Stimulated activated memory B cell treated with anti-CD40 and anti-IgM and Interleukin-4, amounts not matched to agents 10 μg/mL and 1 μg/mL and 100 μg/mL, for 72 hours (primary cell): ENCODE results near the gene PEMT.
A peak's percentile ranks its signal among the peaks of the same experiment; 100 is the strongest.
"Not testable (repeated sequence)": the region's sequence is repeated elsewhere in the genome, so short reads cannot be mapped to it uniquely, and the experiment has no call there.

ENCODE experiments used
- ATAC-seq: fragments of 150-1000 bp; cut with Tn5 transposase; 2 replicates; pipeline ENCODE4 v1.10.0; 2021
- H3K27ac Mint-ChIP-seq: one replicate; pipeline ENCODE4 v1.8.0; 2022; ENCODE audit warnings: mild to moderate bottlenecking, mixed read lengths
- H3K27me3 Mint-ChIP-seq: one replicate; pipeline ENCODE4 v1.8.0; 2022; ENCODE audit warnings: mixed read lengths
- H3K36me3 Mint-ChIP-seq: one replicate; pipeline ENCODE4 v1.8.0; 2022; ENCODE audit warnings: mixed read lengths
- H3K4me1 Mint-ChIP-seq: one replicate; pipeline ENCODE4 v1.8.0; 2022; ENCODE audit warnings: mixed read lengths
- H3K4me3 Mint-ChIP-seq: one replicate; pipeline ENCODE4 v1.8.0; 2022; ENCODE audit warnings: mild to moderate bottlenecking, moderate library complexity, mixed read lengths
- H3K9me3 Mint-ChIP-seq: one replicate; pipeline ENCODE4 v1.8.0; 2022; ENCODE audit warnings: mixed read lengths

PEMT gene, protein sequence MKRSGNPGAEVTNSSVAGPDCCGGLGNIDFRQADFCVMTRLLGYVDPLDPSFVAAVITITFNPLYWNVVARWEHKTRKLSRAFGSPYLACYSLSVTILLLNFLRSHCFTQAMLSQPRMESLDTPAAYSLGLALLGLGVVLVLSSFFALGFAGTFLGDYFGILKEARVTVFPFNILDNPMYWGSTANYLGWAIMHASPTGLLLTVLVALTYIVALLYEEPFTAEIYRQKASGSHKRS

DNA sequence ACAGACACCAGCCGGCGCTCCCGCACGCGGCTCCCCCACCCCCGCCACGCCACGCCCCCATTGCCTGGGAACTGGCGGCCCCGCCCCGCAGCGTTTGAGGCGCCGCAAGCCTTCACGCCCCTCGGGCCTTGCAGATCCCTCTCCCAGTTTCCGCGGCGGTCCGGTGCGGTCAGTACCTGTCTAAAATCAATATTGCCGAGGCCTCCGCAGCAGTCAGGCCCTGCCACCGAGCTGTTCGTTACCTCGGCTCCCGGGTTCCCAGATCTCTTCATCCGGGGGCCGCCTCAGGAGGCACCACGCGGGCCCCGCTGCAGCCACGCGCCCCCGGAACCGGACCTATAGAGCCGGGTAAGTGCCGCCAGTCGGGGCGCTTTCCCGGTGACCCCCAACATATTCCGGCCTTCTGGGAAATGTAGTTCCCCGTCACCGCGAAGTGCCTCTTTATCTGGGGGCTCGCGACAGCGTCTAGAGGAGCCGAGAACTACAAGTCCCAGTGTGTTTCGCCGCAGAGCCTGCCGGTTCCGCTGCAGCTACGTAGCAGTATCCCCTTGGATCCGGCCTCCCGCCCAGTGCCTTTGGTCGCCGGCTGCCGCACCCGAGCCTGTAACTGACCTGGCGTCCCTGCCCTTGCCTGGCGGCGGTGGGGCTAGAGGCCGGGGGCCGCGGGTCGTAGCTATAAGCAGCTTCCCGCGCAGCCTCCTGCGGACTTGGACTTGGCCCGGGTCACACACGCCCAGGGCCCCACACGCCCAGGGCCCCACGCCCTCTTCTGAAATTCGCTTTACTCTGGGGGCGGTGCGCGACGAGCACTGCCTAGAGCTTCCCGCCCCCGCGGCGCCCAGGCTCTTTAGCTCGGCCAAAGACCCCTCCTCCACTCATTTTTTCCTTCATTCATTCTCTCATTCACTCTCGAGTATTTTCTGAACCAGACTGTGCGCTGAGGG lies at the start of gene PEMT:
Gene PEMT, minus strand, starts transcription at position 354 of the 944 bp plus-strand sequence. Its CDS starts 82 bp downstream, at position 272.
- H3K4me3 Mint-ChIP-seq, result peak within 1 kb of the TSS; percentile 89
- H3K4me1 Mint-ChIP-seq, result peaks cover 31% of the 10 kb centered on the region
- no peaks in the 10 kb centered on the region for H3K27me3 Mint-ChIP-seq
- H3K36me3 Mint-ChIP-seq, result no peaks in the 10 kb centered on the region
- no peaks in the 10 kb centered on the region for H3K9me3 Mint-ChIP-seq
- H3K27ac Mint-ChIP-seq, result peak within 1 kb of the TSS; percentile 84
- ATAC-seq, result peak; percentile 97

DNA sequence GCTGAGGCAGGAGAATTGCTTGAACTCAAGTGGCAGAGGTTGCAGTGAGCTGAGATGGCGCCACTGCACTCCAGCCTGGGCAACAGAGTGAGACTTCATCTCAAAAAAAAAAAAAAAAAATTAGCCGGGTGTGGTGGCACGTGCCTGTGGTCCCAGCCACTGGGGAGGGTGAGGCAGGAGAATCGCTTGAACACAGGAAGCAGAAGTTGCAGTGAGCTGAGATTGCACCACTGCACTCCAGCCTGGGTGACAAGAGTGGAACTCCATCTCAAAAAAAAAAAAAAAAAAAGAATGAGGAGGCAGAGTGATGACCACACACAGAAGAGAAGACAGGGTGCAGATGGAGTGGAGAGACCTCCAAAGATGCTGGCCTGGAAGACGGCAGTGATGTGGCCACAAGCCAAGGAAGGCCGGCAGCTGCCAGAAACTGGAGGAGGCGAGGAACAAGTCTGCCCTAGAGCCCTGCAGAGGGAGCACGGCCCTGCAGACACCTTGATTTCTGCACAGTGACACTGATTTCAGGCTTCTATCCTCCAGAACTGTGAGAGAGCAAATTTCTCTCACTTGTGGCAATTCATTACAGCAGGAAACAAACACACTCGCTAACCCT lies 48.3 kb upstream of the PEMT start:
- not testable (repeated sequence) for ATAC-seq, H3K4me3 Mint-ChIP-seq, H3K36me3 Mint-ChIP-seq, H3K4me1 Mint-ChIP-seq, H3K27ac Mint-ChIP-seq
- Mint-ChIP-seq H3K9me3 (peaks cover 11% of the 10 kb centered on the region), H3K27me3 (peaks cover 21% of the 10 kb centered on the region)

DNA sequence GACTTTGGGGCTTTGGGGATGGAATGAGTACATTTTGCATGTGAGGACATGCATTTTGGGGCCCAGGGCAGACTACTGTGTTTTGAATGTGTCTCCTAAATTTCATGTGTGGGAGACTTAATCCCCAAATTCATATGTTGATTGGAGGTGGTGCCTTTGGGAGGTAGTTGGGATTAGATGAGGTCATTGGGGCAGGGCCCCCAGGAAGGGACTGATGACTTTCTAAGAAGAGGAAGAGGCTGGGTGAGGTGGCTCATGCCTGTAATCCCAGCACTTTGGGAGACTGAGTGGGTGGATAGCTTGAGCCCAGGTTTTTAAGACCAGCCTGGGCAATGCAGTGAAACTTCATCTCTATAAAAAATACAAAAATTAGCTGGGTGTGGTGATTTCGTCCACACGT lies 47.0 kb upstream of the PEMT start:
- H3K4me3 Mint-ChIP-seq, result no peak overlapping the region
- H3K9me3 Mint-ChIP-seq, result peaks cover 11% of the 10 kb centered on the region
- no peak for ATAC-seq
- no peaks in the 10 kb centered on the region for H3K4me1 Mint-ChIP-seq
- peaks cover 6% of the 10 kb centered on the region for H3K36me3 Mint-ChIP-seq
- H3K27me3 Mint-ChIP-seq, result peaks cover 20% of the 10 kb centered on the region
- no peak overlapping the region for H3K27ac Mint-ChIP-seq

DNA sequence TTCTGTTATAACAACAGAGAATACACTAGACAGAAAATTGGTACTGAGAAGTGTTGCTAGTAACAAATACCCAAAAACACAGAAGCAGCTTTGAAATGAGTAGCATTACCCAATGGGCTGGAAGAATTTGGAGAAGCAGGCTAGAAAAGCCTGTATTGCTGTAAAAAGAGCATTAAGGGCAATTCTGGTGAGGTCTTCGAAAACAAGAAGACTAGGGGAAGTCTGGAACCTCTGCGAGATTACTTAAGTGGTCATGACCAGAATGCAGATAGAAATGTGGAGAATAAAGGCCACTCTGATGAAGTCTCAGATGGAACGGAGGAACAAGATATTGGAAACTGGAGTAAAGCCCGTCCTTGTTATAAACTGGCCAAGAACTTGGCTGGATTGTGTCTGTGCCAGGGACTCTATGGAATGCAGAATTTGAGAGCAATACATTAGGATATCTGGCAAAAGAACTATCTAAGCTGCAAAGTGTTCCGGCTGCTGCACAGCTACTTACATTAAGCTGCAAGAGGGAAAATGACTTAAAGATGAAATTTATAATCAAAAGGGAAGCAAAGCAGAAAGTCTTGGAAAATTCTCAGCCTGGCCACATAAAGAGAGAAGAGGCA lies 44.9 kb upstream of the PEMT start:
- no peak for ATAC-seq
- Mint-ChIP-seq H3K27me3 (peaks cover 21% of the 10 kb centered on the region), H3K36me3 (peaks cover 6% of the 10 kb centered on the region), H3K27ac (no peak overlapping the region), H3K9me3 (peaks cover 11% of the 10 kb centered on the region), H3K4me3 (no peak overlapping the region), H3K4me1 (no peaks in the 10 kb centered on the region)

DNA sequence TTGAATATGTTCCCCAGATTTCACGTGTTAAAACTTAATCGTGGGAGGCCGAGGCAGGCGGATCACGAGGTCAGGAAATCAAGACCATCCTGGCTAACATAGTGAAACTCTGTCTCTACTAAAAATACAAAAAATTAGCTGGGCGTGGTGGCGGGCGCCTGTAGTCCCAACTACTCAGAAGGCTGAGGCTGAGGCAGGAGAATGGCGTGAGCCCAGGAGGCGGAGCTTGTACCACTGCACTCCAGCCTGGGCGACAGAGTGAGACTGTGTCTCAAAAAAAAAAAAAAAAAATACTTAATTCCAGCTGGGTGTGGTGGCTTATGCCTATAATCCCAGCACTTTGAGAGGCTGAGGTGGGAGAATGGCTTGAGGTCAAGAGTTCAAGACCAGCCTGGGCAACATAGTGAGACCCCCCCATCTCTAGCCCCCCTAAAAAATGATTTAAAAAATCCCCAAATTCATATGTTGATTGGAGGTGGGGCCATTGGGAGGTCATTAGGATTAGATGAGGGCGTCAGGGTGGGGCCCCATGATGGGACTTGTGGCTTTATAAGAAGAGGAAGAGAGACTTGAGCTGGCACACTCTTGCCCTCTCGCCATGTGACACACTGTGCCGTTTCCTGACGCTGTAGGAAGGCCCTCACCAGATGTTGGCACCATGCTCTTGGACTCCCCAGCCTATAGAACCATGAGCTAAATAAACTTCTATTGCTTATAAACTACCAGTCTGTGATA lies 44.2 kb upstream of the PEMT start:
- peaks cover 11% of the 10 kb centered on the region for H3K9me3 Mint-ChIP-seq
- H3K27me3 Mint-ChIP-seq, result peaks cover 21% of the 10 kb centered on the region
- H3K27ac Mint-ChIP-seq, H3K4me1 Mint-ChIP-seq, H3K4me3 Mint-ChIP-seq, H3K36me3 Mint-ChIP-seq, ATAC-seq: not testable (repeated sequence)

DNA sequence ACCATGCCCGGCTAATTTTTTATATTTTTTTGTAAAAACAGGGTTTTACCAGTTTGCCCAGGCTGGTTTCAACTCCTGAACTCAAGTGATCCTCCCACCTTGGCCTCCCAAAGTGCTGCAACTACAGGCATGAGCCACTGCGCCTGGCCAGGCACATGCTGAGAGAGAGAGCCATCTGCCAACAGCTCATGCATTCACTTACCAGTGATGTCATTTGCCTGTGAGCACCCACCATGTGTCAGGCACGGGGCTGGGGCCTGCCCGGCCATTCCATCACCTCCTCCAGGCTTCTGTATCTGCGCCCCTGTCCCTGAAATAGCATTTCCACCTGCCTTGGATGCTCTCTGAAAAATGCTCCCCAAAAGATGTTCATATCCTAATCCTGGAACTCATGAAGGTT lies 43.6 kb upstream of the PEMT start:
- no peak for ATAC-seq
- no peak overlapping the region for H3K27ac Mint-ChIP-seq
- H3K9me3 Mint-ChIP-seq, result peaks cover 11% of the 10 kb centered on the region
- no peaks in the 10 kb centered on the region for H3K4me1 Mint-ChIP-seq
- peaks cover 21% of the 10 kb centered on the region for H3K27me3 Mint-ChIP-seq
- peaks cover 6% of the 10 kb centered on the region for H3K36me3 Mint-ChIP-seq
- H3K4me3 Mint-ChIP-seq, result no peak overlapping the region

DNA sequence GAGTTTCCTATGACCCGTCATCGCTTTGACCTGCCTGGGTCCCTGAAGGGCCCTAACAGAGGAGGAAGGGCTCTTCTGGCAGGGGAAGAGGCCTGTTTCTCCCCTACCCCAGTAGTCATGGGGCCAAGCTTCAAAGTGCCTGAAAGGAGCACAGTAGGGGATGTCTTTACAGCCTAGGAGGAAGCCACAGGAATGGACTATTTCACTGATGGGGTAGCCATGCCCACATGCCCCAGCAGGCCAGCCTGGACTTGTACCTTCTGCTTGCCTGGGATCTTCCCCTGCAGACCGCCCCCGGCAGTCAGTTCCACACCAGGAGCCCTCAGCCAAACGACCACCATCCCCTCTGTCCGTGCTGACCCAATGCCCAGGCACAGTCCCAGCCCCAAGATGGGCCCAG lies 41.8 kb upstream of the PEMT start:
- H3K36me3 Mint-ChIP-seq, result peaks cover 6% of the 10 kb centered on the region
- ATAC-seq, result no peak
- no peak overlapping the region for H3K27ac Mint-ChIP-seq
- H3K4me1 Mint-ChIP-seq, result peaks cover 13% of the 10 kb centered on the region
- peaks cover 13% of the 10 kb centered on the region for H3K27me3 Mint-ChIP-seq
- H3K9me3 Mint-ChIP-seq, result peaks cover 11% of the 10 kb centered on the region
- no peak overlapping the region for H3K4me3 Mint-ChIP-seq

DNA sequence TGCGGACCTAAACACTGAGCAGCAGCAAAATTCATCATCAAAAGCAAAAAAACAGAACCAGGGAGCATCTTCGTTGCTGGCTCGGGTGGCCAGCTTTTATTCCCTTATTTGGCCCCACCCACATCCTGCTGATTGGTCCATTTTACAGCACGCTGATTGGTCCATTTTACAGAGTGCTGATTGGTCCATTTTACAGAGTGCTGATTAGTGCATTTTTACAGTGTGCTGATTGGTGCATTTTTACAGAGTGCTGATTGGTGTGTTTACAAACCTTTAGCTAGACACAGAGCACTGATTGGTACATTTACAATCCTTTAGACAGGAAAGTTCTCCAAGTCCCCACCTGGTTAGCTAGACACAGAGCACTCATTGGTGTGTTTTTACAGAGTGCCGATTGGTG lies 41.2 kb upstream of the PEMT start:
- H3K27ac Mint-ChIP-seq, H3K4me3 Mint-ChIP-seq, H3K27me3 Mint-ChIP-seq, ATAC-seq, H3K36me3 Mint-ChIP-seq: not testable (repeated sequence)
- Mint-ChIP-seq H3K4me1 (peaks cover 14% of the 10 kb centered on the region), H3K9me3 (peaks cover 11% of the 10 kb centered on the region)

DNA sequence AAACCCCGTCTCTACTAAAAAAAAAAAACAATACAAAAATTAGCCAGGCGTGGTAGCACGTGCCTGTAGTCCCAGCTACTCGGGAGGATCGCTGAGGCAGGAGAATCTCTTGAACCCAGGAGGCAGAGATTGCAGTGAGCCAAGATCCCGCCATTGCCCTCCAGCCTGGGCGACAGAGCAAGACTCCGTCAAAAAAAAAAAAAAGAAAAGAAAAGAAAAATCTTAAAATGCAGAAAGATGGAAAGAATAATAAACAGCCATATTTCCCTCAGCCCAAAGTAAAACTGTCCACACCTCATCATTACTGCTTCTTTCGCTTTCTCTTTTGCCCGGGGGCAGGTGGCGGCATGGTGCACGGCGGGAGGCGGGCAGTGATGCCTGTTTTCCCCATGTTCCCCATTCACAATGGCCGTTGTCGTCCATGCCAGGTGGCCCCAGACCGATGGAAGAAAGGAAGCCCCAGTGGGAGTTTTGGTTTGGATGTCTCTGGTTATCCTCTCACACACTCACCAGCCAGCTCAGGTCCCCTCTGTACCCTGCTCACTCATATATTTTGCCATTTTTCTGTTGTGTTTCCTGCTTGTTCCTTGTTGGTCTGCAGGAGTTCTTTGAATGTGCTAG lies 37.0 kb upstream of the PEMT start:
- Mint-ChIP-seq H3K27ac (peak overlapping the region; percentile 87), H3K27me3 (peaks cover 1% of the 10 kb centered on the region), H3K4me1 (peaks cover 14% of the 10 kb centered on the region), H3K9me3 (no peaks in the 10 kb centered on the region), H3K4me3 (peak overlapping the region; percentile 80), H3K36me3 (no peaks in the 10 kb centered on the region)
- peak; percentile 77 for ATAC-seq

DNA sequence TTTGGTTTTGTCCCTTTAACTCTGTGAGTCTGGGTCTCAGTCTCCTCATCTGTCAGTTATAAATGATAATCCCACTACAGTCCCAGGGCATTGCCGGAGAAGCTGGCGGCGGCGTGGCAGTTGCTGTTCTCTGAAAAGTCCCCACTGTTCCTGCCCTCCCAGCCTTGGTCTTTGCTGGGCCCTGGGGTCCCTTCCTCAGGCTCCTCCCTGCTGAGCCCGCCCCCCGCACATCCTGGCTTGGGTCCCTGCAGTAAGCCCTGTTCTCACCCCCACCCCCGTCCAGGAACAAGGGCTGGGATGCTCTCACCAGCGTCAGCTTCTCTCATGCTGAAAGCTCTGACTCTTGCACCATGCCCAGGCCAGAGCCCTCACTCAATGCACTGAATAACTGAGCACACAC lies 35.3 kb upstream of the PEMT start:
- Mint-ChIP-seq H3K27me3 (no peaks in the 10 kb centered on the region), H3K36me3 (no peaks in the 10 kb centered on the region), H3K27ac (no peak overlapping the region), H3K4me1 (peaks cover 17% of the 10 kb centered on the region), H3K9me3 (no peaks in the 10 kb centered on the region), H3K4me3 (no peak overlapping the region)
- no peak for ATAC-seq

DNA sequence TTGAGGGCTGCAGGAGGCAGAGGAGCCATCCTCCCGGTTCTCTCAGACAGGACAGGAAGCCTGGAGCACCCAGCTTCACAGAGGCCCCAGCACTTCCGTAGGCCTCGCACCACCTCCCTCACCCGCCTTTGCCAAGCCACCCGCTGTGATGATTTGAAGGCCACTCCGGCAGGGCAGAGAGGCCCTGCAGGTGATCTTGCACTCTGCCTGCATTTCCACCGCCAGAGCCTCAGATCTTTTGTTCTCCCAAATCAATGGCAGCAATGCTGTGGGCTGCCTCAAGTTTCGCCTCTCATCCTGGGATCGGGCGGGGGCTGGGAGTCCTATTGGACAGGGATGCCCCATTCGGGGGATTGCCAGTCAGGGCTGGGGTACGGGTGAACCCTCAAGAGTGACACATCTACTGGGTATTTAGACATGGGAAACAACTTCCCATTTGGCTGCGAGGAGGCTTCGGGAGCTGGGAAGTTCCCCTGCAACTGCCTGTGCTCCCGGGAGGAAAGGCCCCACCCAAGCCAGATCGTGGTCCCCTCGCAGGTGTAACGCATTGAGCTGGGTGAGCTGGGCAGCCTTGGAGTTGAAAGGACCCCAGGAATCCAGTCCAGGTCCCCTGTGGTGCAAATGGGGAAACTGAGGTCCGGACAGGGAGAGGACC lies 34.8 kb upstream of the PEMT start:
- Mint-ChIP-seq H3K36me3 (no peaks in the 10 kb centered on the region), H3K9me3 (no peaks in the 10 kb centered on the region), H3K27ac (no peak overlapping the region), H3K4me1 (peaks cover 22% of the 10 kb centered on the region), H3K4me3 (no peak overlapping the region), H3K27me3 (no peaks in the 10 kb centered on the region)
- ATAC-seq, result peak; percentile 31

DNA sequence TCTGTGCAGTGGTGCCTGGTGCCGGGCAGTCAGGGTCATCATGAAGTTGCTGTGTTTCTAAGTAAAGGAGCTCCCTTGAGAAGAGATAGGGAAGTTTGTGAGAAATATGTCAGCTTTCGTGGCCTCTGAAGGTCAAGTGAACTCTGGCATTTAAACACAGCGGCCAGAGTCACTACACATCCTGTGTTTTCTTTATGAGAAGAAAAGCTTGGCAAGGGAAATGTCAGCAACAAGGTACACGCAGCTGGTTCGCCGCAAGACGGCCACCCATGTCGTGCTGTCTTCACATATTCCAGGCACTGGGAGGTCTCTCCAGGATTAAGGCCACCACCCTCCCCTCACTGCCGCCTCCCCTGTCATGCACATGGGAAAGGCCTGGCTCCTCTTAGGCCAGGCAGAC lies 33.2 kb upstream of the PEMT start:
- H3K9me3 Mint-ChIP-seq, result peaks cover 2% of the 10 kb centered on the region
- no peak overlapping the region for H3K27ac Mint-ChIP-seq
- no peak for ATAC-seq
- H3K27me3 Mint-ChIP-seq, result no peaks in the 10 kb centered on the region
- no peaks in the 10 kb centered on the region for H3K36me3 Mint-ChIP-seq
- no peak overlapping the region for H3K4me3 Mint-ChIP-seq
- peaks cover 27% of the 10 kb centered on the region for H3K4me1 Mint-ChIP-seq

DNA sequence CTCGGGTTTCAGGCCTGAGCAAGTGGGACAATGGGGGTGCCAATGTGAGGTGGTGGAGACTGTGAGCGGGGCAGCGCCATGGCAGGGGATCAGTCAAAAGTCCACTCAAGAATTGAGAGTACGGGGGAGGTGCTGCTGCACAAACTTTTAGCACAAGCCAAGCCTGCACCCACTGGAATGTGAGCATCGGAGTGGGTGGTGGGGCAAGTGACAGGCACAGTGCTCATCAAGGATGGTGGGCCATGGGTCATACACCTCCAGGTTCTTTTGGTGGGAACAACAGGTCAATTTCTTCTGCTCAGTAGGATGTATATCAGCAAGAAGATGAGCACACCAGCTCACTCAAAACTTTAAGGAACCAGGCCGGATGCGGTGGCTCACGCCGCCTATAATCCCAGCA lies 32.4 kb upstream of the PEMT start:
- H3K4me3 Mint-ChIP-seq, result no peak overlapping the region
- no peak for ATAC-seq
- peaks cover 20% of the 10 kb centered on the region for H3K4me1 Mint-ChIP-seq
- H3K9me3 Mint-ChIP-seq, result peaks cover 2% of the 10 kb centered on the region
- H3K27me3 Mint-ChIP-seq, result no peaks in the 10 kb centered on the region
- H3K36me3 Mint-ChIP-seq, result no peaks in the 10 kb centered on the region
- no peak overlapping the region for H3K27ac Mint-ChIP-seq

DNA sequence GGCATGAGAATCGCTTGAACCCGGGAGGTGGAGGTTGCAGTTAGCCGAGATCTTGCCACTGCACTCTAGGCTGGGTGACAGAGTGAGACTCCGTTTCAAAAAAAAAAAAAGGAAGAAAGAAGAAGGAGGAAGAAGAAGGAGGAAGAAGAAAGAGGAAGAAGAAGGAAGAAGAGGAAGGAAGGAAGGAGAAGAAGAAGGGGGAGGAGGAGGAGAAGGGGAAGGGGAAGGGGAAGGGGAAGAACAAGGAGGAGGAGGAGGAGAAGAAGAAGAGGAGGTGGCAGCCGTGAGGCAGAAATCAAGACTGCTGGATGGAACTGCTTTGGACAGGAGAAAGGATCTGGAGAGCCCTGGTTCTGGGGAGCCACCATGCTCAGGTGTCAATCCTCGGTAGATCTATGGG lies 29.7 kb upstream of the PEMT start:
- H3K27me3 Mint-ChIP-seq, result no peaks in the 10 kb centered on the region
- no peak overlapping the region for H3K27ac Mint-ChIP-seq
- peaks cover 13% of the 10 kb centered on the region for H3K4me1 Mint-ChIP-seq
- H3K36me3 Mint-ChIP-seq, result no peaks in the 10 kb centered on the region
- peak overlapping the region; percentile 30 for H3K4me3 Mint-ChIP-seq
- peaks cover 2% of the 10 kb centered on the region for H3K9me3 Mint-ChIP-seq
- ATAC-seq, result no peak
